HL-60 (cell line): ENCODE measurements around the gene APOC4.
"Not testable (repeated sequence)": the region's sequence is repeated elsewhere in the genome, so short reads cannot be mapped to it uniquely, and the experiment has no call there.

Experiments used
- DNase-seq, 2 experiments: peaks; one replicate each; pipeline ENCODE4 v3.0.0-alpha.2; 2010 to 2020; ENCODE audit warnings: low read depth in 1 of 2, low spot score in 1 of 2
- H3K27ac ChIP-seq: fragments of 250-450 bp; sonication (Bioruptor Pico); replicated peaks from 2 replicates; pipeline ENCODE4 v1.5.1; 2020; ENCODE audit warnings: mild to moderate bottlenecking, moderate library complexity
- H3K27me3 ChIP-seq: fragments of 250-450 bp; sonication (Bioruptor Pico); 2 replicates; pipeline ENCODE4 v1.5.1; 2021; ENCODE audit warnings: mild to moderate bottlenecking, moderate library complexity; ENCODE audit not compliant: insufficient read depth, poor library complexity, severe bottlenecking
- H3K4me3 ChIP-seq: replicated peaks from 2 replicates; pipeline ENCODE4 v1.5.1; 2011; ENCODE audit warnings: mild to moderate bottlenecking, control low read depth, low read length; ENCODE audit not compliant: insufficient read depth
- CTCF ChIP-seq: IDR thresholded peaks from one replicate; pipeline ENCODE4 v1.5.1; 2011; ENCODE audit warnings: low read length, control low read depth, inconsistent platforms; ENCODE audit not compliant: insufficient read depth
- GABPA ChIP-seq: IDR thresholded peaks from 2 replicates; pipeline ENCODE4 v1.6.1; 2012; ENCODE audit warnings: low read depth
- POLR2AphosphoS5 ChIP-seq: IDR thresholded peaks from 2 replicates; pipeline ENCODE4 v1.6.1; 2012; ENCODE audit warnings: low read depth
- REST ChIP-seq: IDR thresholded peaks from 2 replicates; pipeline ENCODE4 v1.6.1; 2012; ENCODE audit warnings: low read depth; ENCODE audit not compliant: insufficient replicate concordance
- SPI1 ChIP-seq: IDR thresholded peaks from 2 replicates; pipeline ENCODE4 v1.6.1; 2012; ENCODE audit warnings: low read depth, mild to moderate bottlenecking, borderline replicate concordance

Gene APOC4

GRCh38 chr19:44913512-44914432, 28.3 kb upstream of the APOC4 start:
- peak; percentile 11; the same call in 1 of the 2 replicates for TF ChIP-seq SPI1
- not testable (repeated sequence) for H3K27me3 ChIP-seq, H3K4me3 ChIP-seq, H3K27ac ChIP-seq, DNase-seq

DNA sequence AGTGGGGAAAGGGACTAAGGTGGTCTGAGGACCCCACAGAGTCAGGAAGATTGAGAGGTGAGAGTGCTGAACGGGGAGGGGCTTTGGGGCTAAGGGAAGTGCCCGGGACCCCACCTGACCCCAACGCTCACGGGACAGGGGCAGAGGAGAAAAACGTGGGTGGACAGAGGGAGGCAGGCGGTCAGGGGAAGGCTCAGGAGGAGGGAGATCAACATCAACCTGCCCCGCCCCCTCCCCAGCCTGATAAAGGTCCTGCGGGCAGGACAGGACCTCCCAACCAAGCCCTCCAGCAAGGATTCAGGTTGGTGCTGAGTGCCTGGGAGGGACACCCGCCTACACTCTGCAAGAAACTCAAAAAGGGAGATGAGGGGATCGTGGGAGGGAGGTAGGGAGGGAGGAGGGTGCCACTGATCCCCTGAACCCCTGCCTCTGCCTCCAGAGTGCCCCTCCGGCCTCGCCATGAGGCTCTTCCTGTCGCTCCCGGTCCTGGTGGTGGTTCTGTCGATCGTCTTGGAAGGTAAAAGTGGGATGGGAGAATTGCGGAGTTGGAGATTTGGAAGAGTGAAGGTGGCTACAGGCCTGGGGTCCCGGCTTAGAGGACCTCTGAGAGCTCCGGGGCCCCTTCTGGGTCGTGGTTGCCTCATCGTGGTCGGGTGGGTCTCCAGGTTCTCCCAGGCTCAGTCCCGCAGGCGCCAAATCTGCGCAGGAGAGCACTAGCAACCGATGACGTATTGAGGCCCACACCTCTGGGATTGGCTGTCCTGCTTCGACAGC, 27.4 kb upstream of the APOC4 start, which contains the start of gene APOC1:
Gene APOC1 (plus strand): TSS at position 176 of the 774 bp plus-strand sequence. CDS start 284 bp downstream, at position 460.
- DNase-seq, result peak in 1 of 2 experiments; percentile 77
- H3K27me3 ChIP-seq, H3K27ac ChIP-seq: not testable (repeated sequence)
- H3K4me3 ChIP-seq, result peak within 1 kb of the TSS; percentile 23

GRCh38 chr19:44924243-44924725, 17.8 kb upstream of the APOC4 start:
- no peak for DNase-seq
- Histone ChIP-seq H3K27me3 (no peaks in the 10 kb centered on the region), H3K4me3 (no peak overlapping the region), H3K27ac (peak overlapping the region; percentile 45)
- no peak for TF ChIP-seq POLR2AphosphoS5
- no peak for TF ChIP-seq GABPA
- no peak for TF ChIP-seq REST
- TF ChIP-seq CTCF, result no peak
- no peak for TF ChIP-seq SPI1

DNA sequence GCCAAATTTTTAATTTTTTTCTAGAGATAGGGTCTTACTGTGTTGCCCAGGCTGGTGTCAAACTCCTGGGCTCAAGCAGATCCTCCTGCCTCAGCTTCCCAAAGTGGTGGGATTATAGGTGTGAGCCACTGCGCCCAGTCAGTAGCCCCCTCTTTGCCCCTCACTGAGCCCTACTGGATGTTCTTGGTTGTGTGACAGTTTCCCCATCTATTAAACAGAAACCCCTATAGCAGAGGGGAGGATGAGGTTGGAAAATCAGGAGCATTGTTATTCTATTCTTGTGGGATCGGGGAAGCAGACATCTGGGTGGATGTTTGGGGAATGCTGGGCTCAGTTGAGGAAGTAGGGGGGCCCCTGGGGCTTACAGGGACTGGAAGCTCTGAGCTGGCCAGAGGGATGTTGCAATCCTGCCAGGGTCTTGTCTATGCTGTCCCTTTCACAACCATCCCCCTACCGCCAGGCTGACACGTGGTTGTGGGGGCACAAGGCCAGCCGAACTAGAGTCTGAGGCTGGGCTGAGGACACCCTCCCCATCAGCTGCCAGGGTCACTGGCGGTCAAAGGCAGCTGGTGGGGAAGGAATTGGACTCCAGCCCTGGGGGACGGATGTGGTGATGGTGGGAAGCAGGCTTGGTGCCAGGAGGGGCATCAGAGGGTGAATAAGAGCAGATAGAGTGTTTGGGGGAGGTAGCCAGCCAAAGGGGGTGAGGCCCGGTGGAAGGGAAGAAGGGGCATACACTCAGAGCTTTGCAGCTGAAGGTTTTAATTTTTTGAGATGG, 16.7 kb upstream of the APOC4 start:
- DNase-seq, result peak; percentile 64 to 92
- no peak for TF ChIP-seq SPI1
- 0 out of 2 replicates have a peak, but pooled peaks have one; percentile 29 for TF ChIP-seq POLR2AphosphoS5
- Histone ChIP-seq H3K4me3 (no peak overlapping the region), H3K27ac (no peak overlapping the region; the same call in 1 of the 2 replicates), H3K27me3 (no peaks in the 10 kb centered on the region)

- DNase-seq, H3K27me3 ChIP-seq, H3K4me3 ChIP-seq, H3K27ac ChIP-seq: not testable (repeated sequence)
These were observed 15.6 kb upstream of the APOC4 start for GRCh38 chr19:44926245-44927077.
